ENCODE data around the gene KRTAP10-8.

Gene KRTAP10-8

DNA sequence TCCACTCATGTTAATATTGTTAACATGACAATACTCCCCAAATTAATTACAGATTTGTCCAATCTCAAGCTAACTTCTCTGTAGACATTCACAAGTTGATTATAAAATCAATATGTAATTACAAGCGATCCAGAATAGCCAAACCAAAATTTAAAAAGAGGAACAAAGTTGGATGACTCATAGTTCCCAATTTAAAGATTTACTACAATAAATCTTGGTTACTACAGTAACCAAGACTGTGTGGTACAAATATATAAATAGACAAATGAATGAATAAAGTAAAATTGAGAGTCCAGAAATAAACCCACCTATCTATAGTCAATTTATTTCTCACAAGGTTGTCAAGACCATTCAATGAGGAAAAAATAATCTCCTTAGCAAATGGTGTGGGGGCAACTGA is 45.5 kb upstream of the KRTAP10-8 start:
- Histone ChIP-seq H3K27ac (ENCODE audit: low read length) (no peak overlapping the region), H3K9ac (ENCODE audit: low read length) (no peak overlapping the region), H3K36me3 (replicated peaks; ENCODE audit: insufficient read depth, low read length) (no peaks in the 10 kb centered on the region), H4K20me1 (ENCODE audit: insufficient read depth, low read length) (no peaks in the 10 kb centered on the region), H3K9me2 (replicated peaks; ENCODE audit: insufficient read depth, low read length) (no peaks in the 10 kb centered on the region), H3K27me3 (replicated peaks; ENCODE audit: insufficient read depth, low read length) (peaks cover 99% of the 10 kb centered on the region), H3F3A (ENCODE audit: insufficient read depth, low read length) (no peaks in the 10 kb centered on the region), H2AFZ (ENCODE audit: low read length) (no peak overlapping the region), H3K4me2 (ENCODE audit: low read depth, low read length) (no peak overlapping the region), H3K79me2 (ENCODE audit: low read length) (no peaks in the 10 kb centered on the region), H3K4me1 (ENCODE audit: low read length) (no peaks in the 10 kb centered on the region), H3K9me3 (replicated peaks; ENCODE audit: insufficient read depth, low read length) (no peaks in the 10 kb centered on the region), H3K4me3 (ENCODE audit: low read length) (no peak overlapping the region)
- TF ChIP-seq EZH2phosphoT487 (IDR thresholded peaks at IDR 0.05; ENCODE audit: low read length) = no peak
- TF ChIP-seq, protein P1, sequence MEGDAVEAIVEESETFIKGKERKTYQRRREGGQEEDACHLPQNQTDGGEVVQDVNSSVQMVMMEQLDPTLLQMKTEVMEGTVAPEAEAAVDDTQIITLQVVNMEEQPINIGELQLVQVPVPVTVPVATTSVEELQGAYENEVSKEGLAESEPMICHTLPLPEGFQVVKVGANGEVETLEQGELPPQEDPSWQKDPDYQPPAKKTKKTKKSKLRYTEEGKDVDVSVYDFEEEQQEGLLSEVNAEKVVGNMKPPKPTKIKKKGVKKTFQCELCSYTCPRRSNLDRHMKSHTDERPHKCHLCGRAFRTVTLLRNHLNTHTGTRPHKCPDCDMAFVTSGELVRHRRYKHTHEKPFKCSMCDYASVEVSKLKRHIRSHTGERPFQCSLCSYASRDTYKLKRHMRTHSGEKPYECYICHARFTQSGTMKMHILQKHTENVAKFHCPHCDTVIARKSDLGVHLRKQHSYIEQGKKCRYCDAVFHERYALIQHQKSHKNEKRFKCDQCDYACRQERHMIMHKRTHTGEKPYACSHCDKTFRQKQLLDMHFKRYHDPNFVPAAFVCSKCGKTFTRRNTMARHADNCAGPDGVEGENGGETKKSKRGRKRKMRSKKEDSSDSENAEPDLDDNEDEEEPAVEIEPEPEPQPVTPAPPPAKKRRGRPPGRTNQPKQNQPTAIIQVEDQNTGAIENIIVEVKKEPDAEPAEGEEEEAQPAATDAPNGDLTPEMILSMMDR (IDR thresholded peaks at IDR 0.05; ENCODE audit: low read length) = no peak
- DNase-seq = no peak

DNA sequence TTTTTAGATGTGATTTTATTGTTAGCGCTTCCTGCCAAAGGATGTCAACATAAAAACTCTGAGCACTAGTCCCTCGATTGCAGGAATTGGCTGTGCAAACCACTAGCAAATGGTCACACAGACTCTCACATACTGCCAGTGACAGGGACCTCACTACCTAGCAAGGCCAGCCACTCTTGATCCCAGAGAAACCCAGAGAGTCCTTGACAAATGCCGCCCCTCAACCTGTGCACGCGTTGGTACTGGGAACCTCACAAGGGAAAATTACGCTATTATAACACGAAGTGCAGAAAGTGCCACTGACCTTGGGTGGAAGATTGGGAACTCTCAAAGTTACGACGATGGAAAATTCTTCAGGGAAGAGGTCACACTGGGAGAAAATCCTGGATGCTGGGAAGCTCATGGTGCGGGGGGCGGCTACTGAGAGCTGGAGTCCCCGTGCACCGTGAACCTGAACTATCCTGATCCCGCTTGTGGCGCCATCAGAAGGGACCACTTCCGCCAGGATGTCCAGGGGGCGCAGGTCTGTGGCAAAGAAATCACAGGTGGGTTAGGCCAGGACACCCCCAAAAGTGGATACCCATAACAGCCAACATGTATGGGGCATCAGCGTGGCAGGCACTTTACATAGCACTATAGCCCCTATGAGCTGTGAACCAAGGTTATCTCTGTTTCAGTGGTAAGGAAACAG is 44.3 kb upstream of the KRTAP10-8 start:
- no peak for DNase-seq
- Histone ChIP-seq H3K9me3 (replicated peaks; ENCODE audit: insufficient read depth, low read length) (no peaks in the 10 kb centered on the region), H3K36me3 (replicated peaks; ENCODE audit: insufficient read depth, low read length) (no peaks in the 10 kb centered on the region), H3K27me3 (replicated peaks; ENCODE audit: insufficient read depth, low read length) (peaks cover 99% of the 10 kb centered on the region), H3K79me2 (ENCODE audit: low read length) (no peaks in the 10 kb centered on the region), H3K9ac (ENCODE audit: low read length) (no peak overlapping the region), H4K20me1 (ENCODE audit: insufficient read depth, low read length) (no peaks in the 10 kb centered on the region), H3K4me1 (ENCODE audit: low read length) (no peaks in the 10 kb centered on the region), H3K4me2 (ENCODE audit: low read depth, low read length) (no peak overlapping the region), H3F3A (ENCODE audit: insufficient read depth, low read length) (no peaks in the 10 kb centered on the region), H2AFZ (ENCODE audit: low read length) (no peak overlapping the region), H3K9me2 (replicated peaks; ENCODE audit: insufficient read depth, low read length) (no peaks in the 10 kb centered on the region), H3K4me3 (ENCODE audit: low read length) (no peak overlapping the region), H3K27ac (ENCODE audit: low read length) (no peak overlapping the region)
- TF ChIP-seq EZH2phosphoT487 (IDR thresholded peaks at IDR 0.05; ENCODE audit: low read length) (no peak), EZH2 (optimal IDR thresholded peaks at IDR 0.05; ENCODE audit: low read depth, low read length) (no peak)
- TF ChIP-seq, protein P1 (IDR thresholded peaks at IDR 0.05; ENCODE audit: low read length) = no peak

DNA sequence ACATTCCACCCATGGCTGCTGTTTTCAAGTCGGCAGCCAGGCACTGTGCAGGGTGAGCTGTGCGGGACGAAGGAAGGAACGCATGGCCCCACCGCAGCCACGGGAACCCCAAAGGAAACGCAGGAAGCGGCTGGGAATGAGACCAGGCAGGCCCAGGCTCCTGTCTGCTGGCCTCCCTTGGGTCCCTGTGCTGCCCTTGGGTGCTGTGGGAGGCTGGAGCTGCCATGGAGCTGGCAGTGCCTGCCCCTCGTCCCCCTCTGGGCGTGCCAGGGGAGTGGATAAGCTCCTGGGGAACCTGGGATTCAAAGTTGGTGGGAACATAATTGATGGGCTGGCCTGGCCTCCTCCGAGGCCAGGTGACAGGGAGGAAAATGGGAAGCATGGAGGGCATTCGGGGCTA is 43.6 kb upstream of the KRTAP10-8 start:
- Histone ChIP-seq H3K4me1 (ENCODE audit: low read length) (no peaks in the 10 kb centered on the region), H3K27me3 (replicated peaks; ENCODE audit: insufficient read depth, low read length) (peaks cover 99% of the 10 kb centered on the region), H3K4me3 (ENCODE audit: low read length) (no peak overlapping the region), H3K9me3 (replicated peaks; ENCODE audit: insufficient read depth, low read length) (no peaks in the 10 kb centered on the region), H3F3A (ENCODE audit: insufficient read depth, low read length) (no peaks in the 10 kb centered on the region), H3K27ac (ENCODE audit: low read length) (no peak overlapping the region), H3K79me2 (ENCODE audit: low read length) (no peaks in the 10 kb centered on the region), H2AFZ (ENCODE audit: low read length) (no peak overlapping the region), H3K9ac (ENCODE audit: low read length) (no peak overlapping the region), H4K20me1 (ENCODE audit: insufficient read depth, low read length) (no peaks in the 10 kb centered on the region), H3K4me2 (ENCODE audit: low read depth, low read length) (no peak overlapping the region), H3K9me2 (replicated peaks; ENCODE audit: insufficient read depth, low read length) (no peaks in the 10 kb centered on the region), H3K36me3 (replicated peaks; ENCODE audit: insufficient read depth, low read length) (no peaks in the 10 kb centered on the region)
- TF ChIP-seq, protein P1 (IDR thresholded peaks at IDR 0.05; ENCODE audit: low read length) = no peak
- TF ChIP-seq EZH2phosphoT487 (IDR thresholded peaks at IDR 0.05; ENCODE audit: low read length) (no peak), EZH2 (optimal IDR thresholded peaks at IDR 0.05; ENCODE audit: low read depth, low read length) (no peak)
- no peak for DNase-seq

Data from MM.1S (cell line).